Mesenchymal stem cell (in vitro differentiated cells and primary cell): ENCODE measurements around the gene TMEM123.

Source experiments
- DNase-seq: peaks from one replicate; pipeline ENCODE4 v3.0.0-alpha.2; 2013
- H2AFZ ChIP-seq: one replicate; pipeline ENCODE4 v1.6.1; 2013; ENCODE audit warnings: low read depth, mild to moderate bottlenecking, control low read depth, inconsistent platforms, low read length, moderate library complexity
- H2AK5ac ChIP-seq: 2 replicates; pipeline ENCODE4 v1.6.1; 2013; ENCODE audit warnings: low read length, moderate library complexity, mild to moderate bottlenecking, inconsistent platforms; ENCODE audit not compliant: severe bottlenecking
- H2BK120ac ChIP-seq: one replicate; pipeline ENCODE4 v1.6.1; 2013; ENCODE audit warnings: low read depth, mild to moderate bottlenecking, inconsistent platforms, low read length, moderate library complexity
- H2BK12ac ChIP-seq, 2 experiments: one replicate each; pipeline ENCODE4 v1.6.1; 2013; ENCODE audit warnings: inconsistent platforms in 2 of 2, low read length in 2 of 2, mild to moderate bottlenecking in 2 of 2, moderate library complexity in 2 of 2, control low read depth in 1 of 2
- H2BK15ac ChIP-seq: one replicate; pipeline ENCODE4 v1.6.1; 2013; ENCODE audit warnings: mild to moderate bottlenecking, low read depth, inconsistent platforms; ENCODE audit not compliant: poor library complexity, severe bottlenecking
- H2BK5ac ChIP-seq: 2 replicates; pipeline ENCODE4 v1.6.1; 2013; ENCODE audit warnings: low read depth, mild to moderate bottlenecking, low read length, control low read depth, inconsistent platforms; ENCODE audit not compliant: poor library complexity, severe bottlenecking
- H3K14ac ChIP-seq, 2 experiments: one replicate each; pipeline ENCODE4 v1.6.1; 2013; ENCODE audit warnings: inconsistent platforms in 2 of 2, low read length in 2 of 2, control low read depth in 1 of 2, mild to moderate bottlenecking in 1 of 2, moderate library complexity in 1 of 2
- H3K18ac ChIP-seq, 2 experiments: one replicate each; pipeline ENCODE4 v1.6.1; 2013; ENCODE audit warnings: inconsistent platforms in 2 of 2, low read length in 2 of 2, control low read depth in 1 of 2, low read depth in 1 of 2, mild to moderate bottlenecking in 1 of 2
- H3K23ac ChIP-seq, 2 experiments: one replicate each; pipeline ENCODE4 v1.6.1; 2013; ENCODE audit warnings: inconsistent platforms in 2 of 2, low read length in 2 of 2, mild to moderate bottlenecking in 2 of 2, moderate library complexity in 2 of 2, control low read depth in 1 of 2
- H3K27ac ChIP-seq: 2 replicates; pipeline ENCODE4 v1.5.1; 2013; ENCODE audit warnings: mild to moderate bottlenecking, moderate library complexity, low read length, control low read depth, inconsistent platforms; ENCODE audit not compliant: poor library complexity, severe bottlenecking
- H3K27me3 ChIP-seq, 2 experiments: 2 replicates each; pipeline versions ENCODE4 v1.6.1 to v1.7.0; 2013; ENCODE audit warnings: low read length in 2 of 2, mild to moderate bottlenecking in 2 of 2, moderate library complexity in 2 of 2, control low read depth in 1 of 2, inconsistent platforms in 1 of 2; ENCODE audit not compliant: control insufficient read depth in 1 of 2, insufficient read depth in 1 of 2
- H3K36me3 ChIP-seq, 2 experiments: 2 replicates each; pipeline versions ENCODE4 v1.6.1 to v1.7.0; 2013; ENCODE audit warnings: low read length in 2 of 2, control low read depth in 1 of 2, inconsistent platforms in 1 of 2, low read depth in 1 of 2, mild to moderate bottlenecking in 1 of 2; ENCODE audit not compliant: insufficient read depth in 2 of 2, control insufficient read depth in 1 of 2
- H3K4ac ChIP-seq, 2 experiments: one replicate each; pipeline ENCODE4 v1.6.1; 2013; ENCODE audit warnings: inconsistent platforms in 2 of 2, low read length in 2 of 2, mild to moderate bottlenecking in 2 of 2, moderate library complexity in 2 of 2, control low read depth in 1 of 2, low read depth in 1 of 2
- H3K4me1 ChIP-seq: 2 replicates; pipeline ENCODE4 v1.6.1; 2013; ENCODE audit warnings: low read depth, low read length, control low read depth; ENCODE audit not compliant: control insufficient read depth, insufficient read depth
- H3K4me2 ChIP-seq: 2 replicates; pipeline ENCODE4 v1.6.1; 2013; ENCODE audit warnings: low read length, mild to moderate bottlenecking, inconsistent platforms; ENCODE audit not compliant: poor library complexity, severe bottlenecking
- H3K4me3 ChIP-seq, 2 experiments: 2 replicates each; pipeline versions ENCODE4 v1.5.1 to v1.7.0; 2013; ENCODE audit warnings: low read length in 2 of 2, mild to moderate bottlenecking in 2 of 2, control low read depth in 1 of 2, low read depth in 1 of 2; ENCODE audit not compliant: insufficient read depth in 1 of 2
- H3K79me1 ChIP-seq: replicated peaks from 2 replicates; pipeline ENCODE4 v1.6.1; 2013; ENCODE audit warnings: mild to moderate bottlenecking, control low read depth, low read length, inconsistent platforms; ENCODE audit not compliant: poor library complexity, severe bottlenecking
- H3K9ac ChIP-seq: 2 replicates; pipeline ENCODE4 v1.7.0; 2013; ENCODE audit warnings: mild to moderate bottlenecking, low read length, moderate library complexity
- H3K9me3 ChIP-seq: 2 replicates; pipeline ENCODE4 v1.7.0; 2013; ENCODE audit warnings: mild to moderate bottlenecking, low read length; ENCODE audit not compliant: control insufficient read depth
- H4K8ac ChIP-seq: one replicate; pipeline ENCODE4 v1.6.1; 2013; ENCODE audit warnings: inconsistent platforms, mild to moderate bottlenecking, low read length, moderate library complexity
- H4K91ac ChIP-seq: one replicate; pipeline ENCODE4 v1.6.1; 2013; ENCODE audit warnings: mild to moderate bottlenecking, low read length, inconsistent platforms
- WGBS: methylation state at CpG from one replicate; pipeline ENCODE4 v1.1.7; 2013; ENCODE audit warnings: mixed read lengths; 5-methylcytosine and 5-hydroxymethylcytosine counted together

Gene TMEM123

GRCh38 chr11:102367364-102367763 lies 85.2 kb downstream of the TMEM123 start:
- no peak overlapping the region for H3K4me3 ChIP-seq
- no peak overlapping the region for H4K8ac ChIP-seq
- no peaks in the 10 kb centered on the region for H3K4me1 ChIP-seq
- no peak overlapping the region for H3K9ac ChIP-seq
- H3K4ac ChIP-seq: no peak overlapping the region
- 86% methylated on average over 6 of the region's 6 CpGs for WGBS
- H4K91ac ChIP-seq: no peak overlapping the region
- no peak overlapping the region for H3K27ac ChIP-seq
- H3K36me3 ChIP-seq: peaks cover 7 to 62% of the 10 kb centered on the region in 2 experiments
- H3K27me3 ChIP-seq: no peaks in the 10 kb centered on the region
- no peak overlapping the region for H2BK15ac ChIP-seq
- H2AK5ac ChIP-seq: no peak overlapping the region
- no peak overlapping the region for H3K23ac ChIP-seq
- no peak overlapping the region for H3K14ac ChIP-seq
- H3K18ac ChIP-seq: no peak overlapping the region
- no peaks in the 10 kb centered on the region for H3K9me3 ChIP-seq
- H3K4me2 ChIP-seq: no peak overlapping the region
- H2BK120ac ChIP-seq: no peak overlapping the region
- peak; percentile 36 for DNase-seq
- peaks cover 3% of the 10 kb centered on the region for H3K79me1 ChIP-seq
- H2AFZ ChIP-seq: no peak overlapping the region
- H2BK12ac ChIP-seq: no peak overlapping the region
- no peak overlapping the region for H2BK5ac ChIP-seq

- Histone ChIP-seq H3K18ac (no peak overlapping the region), H3K27ac (no peak overlapping the region), H3K9me3 (no peaks in the 10 kb centered on the region), H3K79me1 (peaks cover 14% of the 10 kb centered on the region), H2BK120ac (no peak overlapping the region), H2AK5ac (no peak overlapping the region), H3K14ac (no peak overlapping the region), H2AFZ (no peak overlapping the region), H3K9ac (no peak overlapping the region), H3K4me1 (no peaks in the 10 kb centered on the region), H3K4me2 (no peak overlapping the region), H3K27me3 (no peaks in the 10 kb centered on the region), H3K36me3 (peaks cover 18 to 82% of the 10 kb centered on the region in 2 experiments), H2BK12ac (no peak overlapping the region), H3K23ac (no peak overlapping the region), H4K8ac (no peak overlapping the region), H4K91ac (no peak overlapping the region), H2BK15ac (no peak overlapping the region), H3K4ac (no peak overlapping the region), H2BK5ac (no peak overlapping the region), H3K4me3 (no peak overlapping the region)
- no peak for DNase-seq
- 93% methylated on average over 1 of the region's 1 CpG for WGBS
Observed at GRCh38 chr11:102364991-102365390, 87.6 kb downstream of the TMEM123 start.

GRCh38 chr11:102361086-102362031 lies 91.2 kb downstream of the TMEM123 start:
- peaks cover 16% of the 10 kb centered on the region for H3K79me1 ChIP-seq
- no peak overlapping the region for H2BK120ac ChIP-seq
- no peak overlapping the region for H2AK5ac ChIP-seq
- peak; percentile 52 for DNase-seq
- no peak overlapping the region for H2BK12ac ChIP-seq
- no peak overlapping the region for H3K18ac ChIP-seq
- no peak overlapping the region for H3K4me2 ChIP-seq
- H2BK5ac ChIP-seq: no peak overlapping the region
- H3K36me3 ChIP-seq: peaks cover 20 to 76% of the 10 kb centered on the region in 2 experiments
- H3K9ac ChIP-seq: no peak overlapping the region
- H3K27me3 ChIP-seq: no peaks in the 10 kb centered on the region
- H3K9me3 ChIP-seq: no peaks in the 10 kb centered on the region
- no peak overlapping the region for H4K8ac ChIP-seq
- H2BK15ac ChIP-seq: no peak overlapping the region
- 98% methylated on average over 4 of the region's 5 CpGs for WGBS
- H3K27ac ChIP-seq: no peak overlapping the region
- no peak overlapping the region for H3K4me3 ChIP-seq
- H3K14ac ChIP-seq: no peak overlapping the region
- H4K91ac ChIP-seq: no peak overlapping the region
- no peak overlapping the region for H3K4ac ChIP-seq
- no peak overlapping the region for H2AFZ ChIP-seq
- no peaks in the 10 kb centered on the region for H3K4me1 ChIP-seq
- H3K23ac ChIP-seq: no peak overlapping the region

GRCh38 chr11:102360681-102361080 lies 91.9 kb downstream of the TMEM123 start:
- Histone ChIP-seq H3K36me3 (peaks cover 20 to 71% of the 10 kb centered on the region in 2 experiments), H3K27ac (no peak overlapping the region), H2BK15ac (no peak overlapping the region), H3K4me2 (no peak overlapping the region), H2BK120ac (no peak overlapping the region), H3K18ac (no peak overlapping the region), H2AFZ (no peak overlapping the region), H3K4me3 (no peak overlapping the region), H3K14ac (no peak overlapping the region), H3K27me3 (no peaks in the 10 kb centered on the region), H3K9me3 (no peaks in the 10 kb centered on the region), H3K23ac (no peak overlapping the region), H4K91ac (no peak overlapping the region), H2BK5ac (no peak overlapping the region), H3K4me1 (no peaks in the 10 kb centered on the region), H2AK5ac (no peak overlapping the region), H4K8ac (no peak overlapping the region), H3K79me1 (peaks cover 16% of the 10 kb centered on the region), H3K9ac (no peak overlapping the region), H3K4ac (no peak overlapping the region), H2BK12ac (no peak overlapping the region)
- DNase-seq: no peak
- WGBS: 98% methylated on average over 3 of the region's 3 CpGs
